ENCODE measurements around the gene BLVRA.
A peak's percentile ranks its signal among the peaks of the same experiment; 100 is the strongest.

BLVRA gene

GRCh38 chr7:43750016-43750887 lies 8.2 kb upstream of the BLVRA start:
- DNase-seq, result no peak

GRCh38 chr7:43752411-43752810 lies 6.1 kb upstream of the BLVRA start:
- no peak for DNase-seq

- no peak for DNase-seq
Observed at GRCh38 chr7:43753271-43753810, 5.1 kb upstream of the BLVRA start.

DNA sequence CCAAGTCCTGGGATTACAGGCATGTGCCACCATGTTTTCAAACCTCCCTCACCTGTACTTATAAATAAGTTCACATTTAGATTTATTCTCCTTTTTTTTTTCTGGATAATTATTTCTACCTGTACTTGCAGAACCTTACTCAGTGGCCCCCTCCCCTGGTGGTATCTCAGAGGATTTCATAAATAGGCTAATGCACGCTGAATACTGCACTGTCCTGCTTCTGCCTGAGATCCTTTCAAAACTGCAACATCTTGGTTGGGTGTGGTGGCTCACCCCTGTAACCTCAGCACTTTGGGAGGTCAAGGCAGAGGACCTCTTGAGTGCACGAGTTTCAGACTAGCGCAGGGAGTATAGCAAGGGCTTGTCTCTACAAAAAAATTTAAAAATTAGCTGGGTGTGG lies 4.6 kb upstream of the BLVRA start:
- no peak for DNase-seq

GRCh38 chr7:43754596-43754995 lies 3.9 kb upstream of the BLVRA start:
- no peak for DNase-seq

DNA sequence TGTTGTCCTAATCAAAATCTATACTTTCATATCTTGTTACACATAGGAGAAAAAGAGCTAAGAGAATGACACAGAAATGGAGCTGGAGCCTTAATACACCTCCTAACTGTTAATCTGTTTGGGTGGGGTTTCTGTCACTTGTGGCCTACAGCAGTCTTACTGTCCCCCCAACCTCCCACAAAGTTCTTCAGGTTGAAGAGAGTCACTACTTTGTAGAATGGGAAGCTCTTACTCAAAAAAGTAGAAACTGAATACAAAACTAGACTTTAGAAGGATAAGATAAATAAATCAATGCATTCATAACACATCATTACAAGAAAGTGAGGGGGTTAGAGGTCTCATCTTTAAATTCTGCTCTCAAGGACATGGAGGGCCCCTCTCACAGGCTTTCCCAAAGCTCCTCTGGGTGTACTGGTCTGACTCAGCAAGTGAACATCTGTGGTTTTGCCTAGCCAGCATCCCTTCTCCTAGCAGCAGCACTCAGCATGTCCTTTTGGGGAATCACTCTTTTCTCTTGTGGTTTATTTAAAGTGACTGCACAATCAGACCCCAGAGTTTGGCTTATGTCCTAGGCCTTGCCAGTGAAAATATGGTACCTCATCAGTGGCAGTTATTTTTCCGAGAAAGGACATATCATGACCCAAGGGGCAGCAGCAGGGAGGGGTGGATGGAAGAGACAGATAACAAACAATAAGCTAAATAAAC lies 2.0 kb upstream of the BLVRA start:
- DNase-seq, result peak; percentile 52

DNA sequence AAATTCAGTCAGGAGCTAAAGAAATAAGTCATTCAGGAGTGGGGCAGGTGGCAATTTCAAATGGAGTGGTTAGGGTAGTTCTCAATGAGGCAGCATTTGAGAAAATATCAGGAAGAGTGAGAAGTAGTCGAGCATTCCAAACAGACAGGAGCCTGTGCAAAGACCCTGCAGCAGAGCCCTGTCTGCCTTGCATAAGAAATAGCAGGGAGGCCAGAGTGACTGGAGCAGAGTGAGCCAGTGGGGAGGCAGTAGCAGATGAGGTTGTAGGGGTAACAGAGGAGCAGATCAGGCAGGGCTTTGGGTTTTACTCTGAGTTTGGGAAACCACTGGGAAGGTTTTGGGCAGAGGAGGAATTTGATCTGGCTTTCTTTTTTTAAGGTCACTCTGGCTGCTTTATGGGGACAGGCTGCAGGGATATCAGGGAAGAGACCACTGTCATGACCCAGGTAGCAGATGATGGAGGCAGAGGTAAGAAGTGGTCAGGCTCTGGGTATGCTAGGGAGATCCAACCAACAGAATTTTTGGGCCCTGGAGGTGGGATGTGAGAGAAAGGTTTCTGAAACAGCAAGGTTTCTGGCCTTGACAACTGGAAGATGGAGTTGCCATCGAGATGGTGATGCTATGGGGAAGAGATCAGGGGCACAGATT lies 1.3 kb upstream of the BLVRA start:
- no peak for DNase-seq

GRCh38 chr7:43758822-43759683 lies 573 bp downstream of the BLVRA start:
- DNase-seq, result no peak

- no peak for DNase-seq
Observed at GRCh38 chr7:43760861-43761260, 2.4 kb downstream of the BLVRA start.

DNA sequence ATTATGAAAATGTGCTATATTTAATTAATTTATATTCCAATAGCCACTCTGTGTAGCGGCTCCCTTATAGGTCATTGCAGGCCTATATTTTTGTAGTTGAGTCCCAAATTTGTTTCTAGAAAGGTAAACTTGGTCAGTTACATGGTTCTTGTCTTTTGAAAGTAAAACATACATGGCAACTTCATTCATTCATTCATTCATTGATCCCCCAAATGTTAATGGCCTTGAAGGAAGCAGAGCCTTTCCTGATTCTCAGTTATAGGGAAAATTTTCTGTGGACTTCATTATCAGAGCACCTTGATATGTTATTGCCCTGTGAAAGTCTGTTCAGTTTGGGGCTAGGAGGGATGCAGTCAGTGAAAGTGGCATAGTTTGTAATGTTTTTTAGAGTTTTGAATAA lies 2.9 kb downstream of the BLVRA start:
- DNase-seq, result no peak

DNA sequence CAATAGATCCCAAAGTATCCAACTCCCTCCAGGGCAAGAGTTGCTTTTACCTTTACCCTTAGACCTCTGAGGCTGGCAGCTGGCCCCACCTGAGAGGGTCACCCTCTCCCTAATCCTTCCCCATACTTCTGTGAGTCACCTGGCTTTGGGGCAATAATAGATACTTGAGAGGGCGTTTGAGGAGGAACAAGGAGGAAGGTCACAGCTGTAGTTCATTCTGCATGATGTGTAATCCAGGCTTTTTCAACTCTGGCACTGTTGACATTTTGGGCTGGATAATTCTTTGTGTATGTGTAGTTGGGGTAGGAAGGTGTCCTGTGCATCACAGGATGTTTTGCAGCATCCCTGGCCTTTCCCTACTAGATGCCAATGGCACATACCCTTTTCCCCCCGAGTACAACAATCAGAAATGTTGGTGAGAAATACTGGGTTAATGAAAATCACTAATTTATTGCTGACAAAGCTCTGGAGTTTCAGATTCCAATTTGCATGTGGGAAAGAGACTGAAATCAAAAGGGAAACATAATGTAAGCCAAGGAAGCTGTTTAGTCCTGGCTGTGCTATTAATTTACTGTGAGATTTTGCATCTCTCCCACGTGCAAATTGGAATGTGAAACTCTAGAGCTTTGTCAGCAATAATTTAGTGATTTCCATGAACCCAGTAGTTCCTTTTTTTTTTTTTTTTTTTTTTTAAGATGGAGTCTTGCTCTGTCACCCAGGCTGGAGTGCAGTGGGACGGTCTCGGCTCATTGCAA lies 3.6 kb downstream of the BLVRA start:
- no peak for DNase-seq

DNA sequence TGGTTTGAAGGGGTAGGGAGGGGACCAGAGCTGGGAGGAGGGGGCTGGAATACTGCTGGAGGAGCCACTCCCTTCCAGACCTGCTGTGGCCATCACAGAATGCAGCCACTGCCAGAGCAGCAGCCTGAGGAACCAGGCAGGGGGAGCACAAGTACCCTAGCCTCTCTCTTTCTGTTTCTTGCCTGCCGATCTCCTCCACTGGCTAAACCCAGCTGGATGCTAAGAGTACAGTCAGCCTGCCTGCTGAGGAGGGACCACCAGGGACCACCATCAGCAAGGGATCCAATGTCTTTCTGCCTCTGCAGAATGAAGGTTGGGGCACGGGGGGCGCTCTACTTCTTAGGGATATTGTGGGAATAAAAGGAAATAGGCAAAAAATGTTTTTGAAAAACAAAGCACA lies 4.7 kb downstream of the BLVRA start:
- no peak for DNase-seq

DNA sequence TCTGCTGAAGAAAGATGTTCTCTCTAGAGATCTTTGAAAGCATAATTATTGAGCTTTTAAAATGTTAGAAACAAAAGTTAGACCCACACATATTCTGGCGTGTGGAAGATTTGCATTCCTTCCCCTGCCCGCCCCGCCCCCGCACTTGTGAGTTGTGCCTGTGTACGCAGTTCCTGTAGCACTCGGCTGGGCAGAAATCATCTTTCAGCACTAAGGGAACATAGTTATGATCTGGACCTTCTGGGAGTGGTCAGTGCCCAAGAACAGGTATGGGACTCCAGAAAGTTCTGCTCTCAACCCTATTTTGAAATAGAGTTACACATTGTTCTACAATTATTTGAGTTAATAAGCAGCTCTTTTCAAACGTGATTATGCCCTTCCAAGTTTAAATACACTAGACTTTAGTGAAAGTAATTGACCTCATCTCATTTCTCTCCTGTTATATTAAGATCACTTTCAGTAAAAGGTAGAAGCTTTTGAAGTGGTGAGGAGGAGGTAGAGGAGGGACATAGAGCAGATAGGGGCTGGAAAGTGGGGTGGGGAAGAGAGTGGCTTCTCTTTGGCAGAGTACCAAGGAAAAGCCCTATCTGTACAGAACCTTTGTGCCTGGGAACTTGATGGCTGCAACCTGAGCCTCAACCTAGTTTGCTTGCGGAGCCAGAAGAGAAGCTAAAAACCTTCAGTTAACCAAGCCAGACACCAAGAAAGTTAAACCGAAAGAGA lies 5.7 kb downstream of the BLVRA start:
- no peak for DNase-seq

- DNase-seq, result no peak
Observed at GRCh38 chr7:43764807-43765491, 6.5 kb downstream of the BLVRA start.

DNA sequence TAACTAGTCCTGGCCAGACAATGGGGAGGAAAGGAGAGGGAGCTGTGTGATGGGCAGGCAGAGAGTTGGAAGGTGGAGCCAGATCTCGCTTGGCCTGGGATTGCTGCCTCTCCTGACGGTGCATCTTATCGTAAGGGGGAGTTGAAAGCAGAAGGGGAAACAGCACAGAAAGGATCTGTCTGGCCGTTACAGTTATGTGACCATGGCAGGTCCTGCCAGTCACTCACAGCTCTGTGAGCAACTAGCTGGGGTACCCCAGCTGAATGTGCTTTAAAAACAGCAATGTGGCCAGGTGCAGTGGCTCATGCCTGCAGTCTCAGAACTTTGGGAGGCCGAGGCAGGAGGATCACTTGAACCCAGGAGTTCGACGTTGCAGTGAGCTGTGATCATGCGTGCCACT lies 8.1 kb downstream of the BLVRA start:
- no peak for DNase-seq

GRCh38 chr7:43767311-43767710 lies 8.8 kb downstream of the BLVRA start:
- no peak for DNase-seq

DNA sequence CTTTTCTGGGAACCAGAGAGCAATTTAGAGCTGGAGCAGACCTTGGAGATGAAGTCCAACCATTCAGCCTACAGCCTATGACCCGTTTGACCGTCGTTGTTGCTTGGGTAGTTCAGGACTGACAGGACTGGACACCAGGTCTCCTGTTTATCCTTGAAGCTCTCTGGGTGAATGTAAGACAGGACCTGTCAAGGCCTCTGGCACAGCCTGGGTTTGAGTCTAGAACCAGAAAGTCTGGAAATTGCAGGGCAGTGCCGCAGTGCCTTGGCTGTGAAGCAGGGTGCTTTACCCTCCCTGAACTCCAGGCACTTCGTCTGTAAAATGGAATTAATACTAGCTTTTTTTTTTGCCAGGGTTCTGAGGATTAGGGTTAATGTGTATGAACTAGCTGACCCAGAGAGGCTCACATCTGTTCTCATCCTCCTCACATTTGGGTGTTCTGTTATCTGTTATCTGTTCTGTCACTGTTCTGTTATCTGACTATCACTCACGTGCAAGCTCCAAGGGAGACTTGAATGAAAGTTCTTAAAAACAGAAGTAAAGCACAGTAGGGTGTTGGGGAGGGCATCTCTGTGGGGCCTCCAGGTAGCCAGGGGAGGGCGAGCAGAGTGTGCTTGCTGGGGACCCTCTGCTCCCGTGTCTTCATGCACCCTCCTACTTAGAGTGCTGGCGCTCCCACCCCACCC lies 9.9 kb downstream of the BLVRA start:
- DNase-seq, result no peak

DNA sequence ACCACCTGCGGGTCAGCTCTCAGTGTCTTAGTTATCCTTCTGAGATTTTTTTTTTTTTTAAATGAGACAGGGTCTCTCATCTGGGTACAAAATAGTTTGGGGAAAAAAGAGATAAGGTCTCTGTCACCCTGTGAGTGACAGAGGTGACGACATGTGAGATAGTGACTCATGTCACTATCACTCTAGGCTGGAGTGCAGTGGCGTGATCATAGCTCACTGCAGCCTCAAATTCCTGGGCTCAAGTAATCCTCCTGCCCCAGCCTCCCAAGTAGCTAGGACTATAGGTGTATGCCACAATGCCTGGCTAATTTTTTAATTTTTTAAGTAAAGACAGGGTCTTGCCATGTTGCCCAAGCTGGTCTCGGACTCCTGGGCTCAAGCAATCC lies 10.4 kb downstream of the BLVRA start:
- DNase-seq, result no peak

- DNase-seq, result no peak
Observed at GRCh38 chr7:43769281-43769680, 10.8 kb downstream of the BLVRA start.
